Stimulated activated CD4-positive, alpha-beta T cell treated with anti-CD3 and anti-CD28 coated beads, Interleukin-1b, Interleukin-23, amount 100 ng/mL, for 4 hours (primary cell): ENCODE results near the gene HLA-C.
"Not testable (repeated sequence)": the region's sequence is repeated elsewhere in the genome, so short reads cannot be mapped to it uniquely, and the experiment has no call there.

Source experiments
- DNase-seq, 2 donors: peaks; one replicate each; pipeline ENCODE4 v3.0.0-alpha.2; 2020; ENCODE audit warnings: low read depth in 2 of 2

HLA-C gene

DNA sequence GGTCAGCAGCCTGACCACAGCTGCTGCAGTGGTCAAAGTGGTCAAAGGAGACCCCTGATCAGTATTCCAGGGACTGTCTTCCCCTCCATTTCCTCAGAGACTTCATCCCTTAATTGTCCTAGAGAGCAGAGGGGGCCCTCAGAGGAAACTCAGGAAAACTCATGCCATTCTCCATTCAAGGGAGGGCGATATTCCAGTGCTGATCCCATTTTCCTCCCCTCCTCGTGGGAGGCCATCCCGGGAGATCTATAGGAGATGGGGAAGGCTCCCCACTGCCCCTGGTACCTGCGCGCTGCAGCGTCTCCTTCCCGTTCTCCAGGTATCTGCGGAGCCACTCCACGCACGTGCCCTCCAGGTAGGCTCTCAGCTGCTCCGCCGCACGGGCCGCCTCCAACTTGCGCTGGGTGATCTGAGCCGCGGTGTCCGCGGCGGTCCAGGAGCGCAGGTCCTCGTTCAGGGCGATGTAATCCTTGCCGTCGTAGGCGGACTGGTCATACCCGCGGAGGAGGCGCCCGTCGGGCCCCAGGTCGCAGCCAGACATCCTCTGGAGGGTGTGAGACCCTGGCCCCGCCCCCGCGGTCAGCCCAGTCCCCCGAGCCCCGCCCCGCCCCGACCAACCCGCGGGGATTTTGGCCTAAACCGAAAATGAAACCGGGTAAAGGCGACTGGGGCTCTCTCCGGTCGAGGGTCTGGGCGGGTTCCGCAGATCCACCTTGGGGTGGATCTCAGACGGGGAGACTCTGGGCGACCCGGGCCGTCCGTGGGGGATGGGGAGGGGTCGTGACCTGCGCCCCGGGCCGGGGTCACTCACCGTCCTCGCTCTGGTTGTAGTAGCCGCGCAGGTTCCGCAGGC is 878 bp downstream of the HLA-C start:
- peak in 1 of 2 donors; percentile 66 for DNase-seq

- no peak for DNase-seq
Measured at GRCh38 chr6:31268836-31269235, 3.1 kb downstream of the HLA-C start.

- DNase-seq, result no peak
Measured at GRCh38 chr6:31268369-31268765, 3.5 kb downstream of the HLA-C start.

GRCh38 chr6:31267651-31268368 is 4.1 kb downstream of the HLA-C start:
- no peak for DNase-seq

GRCh38 chr6:31266567-31267360 is 5.1 kb downstream of the HLA-C start:
- no peak for DNase-seq

DNA sequence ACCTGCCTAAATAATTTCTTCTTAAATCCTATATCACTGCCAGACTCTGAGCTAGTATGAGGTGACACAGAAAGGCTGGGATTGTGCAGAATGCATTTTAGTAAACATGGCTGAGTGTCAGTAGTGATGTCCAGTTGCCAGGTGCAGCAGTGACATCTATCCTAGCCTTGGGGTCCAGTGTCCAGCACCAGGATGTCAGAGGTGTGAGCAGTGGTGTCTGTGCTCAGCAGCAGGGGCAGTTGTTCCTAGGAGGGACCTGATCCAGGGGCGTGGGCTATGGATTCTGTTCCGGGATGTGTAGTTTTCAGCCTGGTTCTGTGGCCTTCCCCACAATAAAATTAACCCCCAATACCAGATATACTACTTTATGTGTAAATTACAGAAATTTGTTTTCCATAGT is 6.0 kb downstream of the HLA-C start:
- DNase-seq, result no peak

- not testable (repeated sequence) for DNase-seq
Measured at GRCh38 chr6:31263346-31263933, 8.5 kb downstream of the HLA-C start.

DNA sequence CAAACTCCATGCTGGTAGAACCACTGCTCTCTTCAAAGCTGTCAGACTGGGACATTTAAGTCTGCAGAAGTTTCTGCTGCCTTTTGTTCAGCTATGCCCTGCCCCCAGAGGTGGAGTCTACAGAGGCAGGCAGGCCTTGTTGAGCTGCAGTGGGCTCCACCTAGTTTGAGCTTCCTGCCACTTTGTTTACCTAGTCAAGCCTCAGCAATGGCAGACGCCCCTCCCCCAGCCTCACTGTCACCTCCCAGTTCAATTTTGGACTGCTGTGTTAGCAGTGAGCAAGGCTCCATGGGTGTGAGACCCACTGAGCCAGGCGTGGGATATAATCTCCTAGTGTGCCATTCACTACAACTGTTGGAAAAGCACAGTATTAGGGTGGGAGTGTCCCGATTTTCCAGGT is 11.9 kb downstream of the HLA-C start:
- DNase-seq, result not testable (repeated sequence)

GRCh38 chr6:31252625-31253024 is 19.3 kb downstream of the HLA-C start:
- no peak for DNase-seq

GRCh38 chr6:31251261-31251660 is 20.6 kb downstream of the HLA-C start:
- no peak for DNase-seq

DNA sequence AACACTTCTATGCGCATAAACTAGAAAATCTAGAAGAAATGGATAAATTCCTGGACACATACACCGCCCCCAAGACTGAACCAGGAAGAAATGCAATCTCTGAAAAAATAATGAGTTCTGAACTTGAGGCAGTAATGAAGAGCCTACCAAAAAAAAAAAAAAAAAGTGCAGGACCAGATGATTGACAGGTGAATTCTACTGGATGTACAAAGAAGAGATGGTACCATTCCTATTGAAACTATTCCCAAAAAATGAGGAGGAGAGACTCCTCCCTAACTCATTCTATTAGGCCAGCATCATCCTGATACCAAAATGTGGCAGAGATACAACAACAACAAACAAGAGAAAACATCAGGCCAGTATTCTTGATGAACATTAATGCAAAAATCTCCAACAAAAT is 22.7 kb downstream of the HLA-C start:
- DNase-seq, result no peak

- no peak for DNase-seq
Measured at GRCh38 chr6:31247813-31248212, 24.1 kb downstream of the HLA-C start.

GRCh38 chr6:31246051-31246521 is 25.8 kb downstream of the HLA-C start:
- no peak for DNase-seq

DNA sequence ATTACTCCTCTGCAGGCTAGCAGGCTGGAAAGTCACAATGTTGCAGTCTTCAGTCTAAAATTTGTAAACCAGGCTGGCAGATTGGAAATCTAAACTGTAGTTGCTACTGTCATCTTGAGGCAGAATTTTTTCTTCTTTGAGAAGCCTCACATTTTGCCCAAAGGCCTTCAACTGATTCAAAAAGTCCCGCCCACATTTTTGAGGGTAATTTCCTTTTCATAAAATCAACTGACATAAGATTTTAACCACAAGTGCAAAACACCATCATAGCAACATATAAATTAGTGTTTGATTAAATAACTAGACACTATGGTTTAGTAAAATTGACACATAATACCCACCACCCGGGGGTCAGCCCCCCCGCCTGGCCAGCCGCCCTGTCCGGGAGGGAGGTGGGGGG is 28.4 kb downstream of the HLA-C start:
- no peak for DNase-seq

DNA sequence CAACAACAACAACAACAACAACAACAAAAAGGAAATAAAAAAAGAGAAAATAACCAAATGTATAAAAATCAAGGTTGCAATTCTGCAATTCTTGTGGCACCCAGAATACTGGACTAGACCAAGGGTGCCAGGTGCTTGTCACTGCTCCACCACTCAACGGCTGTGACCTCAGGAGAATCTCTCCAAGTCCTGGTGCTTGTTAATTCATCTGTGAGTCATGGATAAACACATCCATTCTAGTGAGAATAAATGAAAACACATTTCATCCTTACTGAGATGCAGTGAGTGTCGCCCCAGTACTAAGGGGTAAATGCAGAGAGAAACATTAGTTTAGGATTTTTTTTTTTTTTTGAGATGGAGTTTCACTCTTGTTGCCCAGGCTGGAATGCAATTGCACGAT is 32.0 kb downstream of the HLA-C start:
- DNase-seq, result no peak

- DNase-seq, result not testable (repeated sequence)
Measured at GRCh38 chr6:31234101-31234500, 37.8 kb downstream of the HLA-C start.

DNA sequence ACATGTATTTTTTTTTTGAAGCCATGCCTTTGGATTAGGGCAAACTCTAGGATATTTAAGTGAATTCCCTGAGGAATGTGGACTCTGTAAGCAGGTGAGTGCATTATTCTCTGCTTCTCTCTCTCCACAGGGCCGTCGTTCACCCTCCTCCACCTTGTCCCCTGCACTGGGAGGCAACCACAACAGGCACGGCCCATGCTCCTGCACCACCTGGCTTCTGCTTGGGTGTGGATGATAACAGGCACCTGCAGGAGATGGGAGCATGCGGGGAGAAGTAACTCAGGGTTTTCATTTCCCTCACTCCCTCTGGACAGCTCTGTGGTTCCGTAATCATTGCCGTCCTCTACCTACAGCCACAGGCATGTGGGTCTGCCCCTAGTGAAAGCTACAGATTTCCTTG is 43.4 kb downstream of the HLA-C start:
- DNase-seq, result no peak

GRCh38 chr6:31227143-31227542 is 44.7 kb downstream of the HLA-C start:
- no peak for DNase-seq

- no peak for DNase-seq
Measured at GRCh38 chr6:31225735-31226134, 46.2 kb downstream of the HLA-C start.

- DNase-seq, result no peak
Measured at GRCh38 chr6:31222496-31222895, 49.4 kb downstream of the HLA-C start.
